ENCODE data around the gene OPRM1.

DNA sequence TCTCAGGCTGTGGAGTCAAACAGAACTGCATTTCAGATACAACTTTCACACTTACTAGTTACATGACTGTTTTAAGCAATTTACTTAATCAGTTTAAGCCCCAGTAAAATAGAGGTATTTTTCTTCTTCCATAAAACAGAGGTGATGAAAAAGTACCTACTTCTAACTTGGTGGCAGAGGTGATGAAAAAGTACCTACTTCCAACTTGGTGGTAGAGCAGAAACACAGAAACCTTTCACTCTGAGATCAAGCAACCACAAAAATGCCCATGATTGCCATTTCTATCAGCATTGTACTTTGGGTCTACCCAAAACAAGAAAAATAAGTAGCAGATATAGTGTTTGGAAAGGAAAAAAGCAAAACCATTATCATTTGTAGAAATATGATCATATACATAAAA lies 148.7 kb downstream of the OPRM1 start:
- TF ChIP-seq POLR2A (IDR thresholded peaks at IDR 0.05) (no peak), CTCF (IDR thresholded peaks at IDR 0.05) (no peak)

Data from breast epithelium (tissue), 3 donors.